NCI-H187 treated with DMSO at 0.1 percent for 48 hours (cell line): ENCODE results near the gene CLEC2L.

Experiments used
- DNase-seq: peaks from one replicate; lab custom pipeline; 2025; lab: John Stamatoyannopoulos, UW

Gene CLEC2L

DNA sequence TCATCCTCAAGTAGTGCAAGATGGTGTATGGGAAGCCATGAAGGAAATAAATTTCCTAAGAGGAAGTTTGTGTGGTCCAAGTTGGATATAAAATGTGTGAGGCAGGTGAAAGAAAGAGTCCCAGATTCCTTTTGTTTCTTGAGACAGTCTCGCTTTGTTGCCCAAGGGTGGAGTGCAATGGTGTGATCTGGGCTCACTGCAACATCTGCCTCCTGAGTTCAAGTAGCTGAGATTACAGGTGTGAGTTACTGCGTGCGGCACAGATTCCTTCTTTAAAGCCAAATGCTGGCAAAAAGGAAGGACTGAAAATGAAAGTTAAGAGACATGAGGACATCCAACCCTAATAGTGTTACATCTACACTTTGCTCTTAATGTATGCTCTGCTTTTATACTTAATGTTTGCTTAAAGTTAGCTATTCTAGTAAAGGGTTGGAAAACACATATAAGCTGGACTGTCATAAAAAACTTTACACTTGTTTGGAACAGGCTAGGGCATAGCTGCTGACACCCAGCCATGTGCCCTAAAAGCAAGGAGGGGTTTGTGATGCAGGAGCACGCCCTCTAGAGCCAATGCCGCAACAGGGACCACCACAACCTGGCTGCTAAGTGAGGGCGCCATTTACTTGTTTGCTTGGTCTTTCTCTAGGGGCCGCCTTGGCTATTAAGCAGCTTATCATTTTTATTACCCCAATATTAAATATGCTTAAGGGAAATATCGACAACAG, 34.5 kb downstream of the CLEC2L start:
- no peak for DNase-seq

DNA sequence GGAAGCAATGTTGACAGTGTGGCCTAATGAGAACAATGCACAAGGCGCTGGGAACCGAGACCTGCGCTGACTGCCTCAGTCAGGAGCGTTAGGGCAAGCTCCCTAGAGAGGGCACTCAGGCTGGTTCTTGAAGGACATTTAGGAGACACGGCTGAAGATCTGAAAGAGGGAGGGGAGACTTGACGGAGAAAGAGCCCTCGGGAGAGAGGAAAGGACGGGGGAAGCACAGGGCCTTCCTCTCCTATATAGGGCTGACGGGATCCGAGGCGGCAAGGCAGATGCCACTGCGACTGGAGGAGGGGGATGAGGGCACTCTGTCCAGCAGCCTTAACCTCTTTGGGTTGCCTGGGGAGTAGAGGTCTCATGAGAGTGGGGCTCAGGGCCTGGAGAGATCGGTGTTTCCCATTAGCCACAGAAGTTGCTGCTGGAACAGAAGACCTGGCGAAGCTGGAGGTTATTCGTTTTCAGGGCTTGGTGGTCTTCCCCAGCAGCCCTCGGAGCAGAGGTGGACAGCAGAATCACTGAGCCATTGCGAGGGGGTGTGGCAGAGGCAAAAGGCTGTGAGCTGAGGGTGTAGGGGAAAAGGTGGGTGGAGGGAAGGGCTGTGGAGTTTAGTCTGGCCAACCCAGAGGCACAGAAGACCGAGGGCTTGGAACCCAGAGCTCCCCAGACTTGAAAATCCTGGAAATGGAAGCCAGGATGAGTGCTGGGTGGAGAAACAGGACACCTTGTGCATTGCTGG, 36.0 kb downstream of the CLEC2L start:
- DNase-seq, result no peak

DNA sequence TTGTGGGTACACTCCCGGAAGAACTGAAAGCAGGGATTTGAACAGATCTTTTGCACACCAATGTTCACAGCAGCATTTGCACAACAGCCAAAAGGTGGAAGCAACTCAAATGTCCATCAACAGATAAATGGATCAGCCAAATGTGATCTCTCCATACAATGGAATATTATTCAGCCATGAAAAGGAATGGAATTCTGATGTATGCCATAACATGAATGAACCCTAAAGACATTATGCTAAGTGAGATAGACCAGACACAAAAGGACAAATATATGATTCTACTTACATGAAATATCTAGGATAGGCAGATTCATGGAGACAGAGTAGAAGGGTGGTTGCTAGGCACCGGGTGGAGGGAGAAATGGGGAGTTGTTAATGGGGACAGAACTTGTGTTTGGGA, 36.7 kb downstream of the CLEC2L start:
- no peak for DNase-seq

DNA sequence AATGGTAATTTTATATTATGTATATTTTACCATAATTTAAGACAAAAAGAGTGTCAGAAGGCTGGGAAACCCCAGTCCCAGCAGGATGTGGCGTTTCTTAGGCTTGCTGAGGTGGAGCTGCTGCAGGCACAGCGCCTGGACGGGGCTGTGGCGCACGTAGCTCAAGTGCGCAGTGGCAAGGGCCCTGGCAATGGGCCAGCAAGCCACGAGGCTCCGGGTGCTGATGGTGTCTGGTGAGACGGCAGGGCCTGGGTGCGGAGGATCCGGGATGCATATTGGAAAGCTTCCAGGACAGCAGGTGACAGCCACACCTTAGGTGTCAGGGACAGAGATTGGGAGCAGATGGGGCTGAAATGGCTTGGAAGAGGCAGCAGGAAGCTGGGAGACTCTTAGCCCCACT, 37.2 kb downstream of the CLEC2L start:
- DNase-seq, result peak; percentile 94

DNA sequence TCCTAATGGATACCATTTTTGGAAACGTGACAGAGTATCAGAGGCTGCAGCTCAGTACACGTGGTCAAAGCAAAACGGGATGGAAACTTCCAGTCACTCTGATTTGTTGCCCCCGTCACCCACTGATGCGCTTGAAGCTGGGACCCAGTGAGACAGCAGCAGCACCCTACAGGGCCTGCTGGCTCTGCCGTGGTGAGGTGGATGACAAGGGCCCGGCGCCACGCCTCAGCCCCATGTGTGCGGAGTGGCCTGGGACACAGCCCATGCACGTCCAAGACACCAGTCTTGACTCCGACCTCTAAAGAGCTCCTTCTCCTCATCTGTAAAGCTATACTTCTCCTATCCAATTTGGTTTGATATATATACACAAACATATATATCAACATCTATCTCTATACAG, 39.0 kb downstream of the CLEC2L start:
- DNase-seq, result no peak

DNA sequence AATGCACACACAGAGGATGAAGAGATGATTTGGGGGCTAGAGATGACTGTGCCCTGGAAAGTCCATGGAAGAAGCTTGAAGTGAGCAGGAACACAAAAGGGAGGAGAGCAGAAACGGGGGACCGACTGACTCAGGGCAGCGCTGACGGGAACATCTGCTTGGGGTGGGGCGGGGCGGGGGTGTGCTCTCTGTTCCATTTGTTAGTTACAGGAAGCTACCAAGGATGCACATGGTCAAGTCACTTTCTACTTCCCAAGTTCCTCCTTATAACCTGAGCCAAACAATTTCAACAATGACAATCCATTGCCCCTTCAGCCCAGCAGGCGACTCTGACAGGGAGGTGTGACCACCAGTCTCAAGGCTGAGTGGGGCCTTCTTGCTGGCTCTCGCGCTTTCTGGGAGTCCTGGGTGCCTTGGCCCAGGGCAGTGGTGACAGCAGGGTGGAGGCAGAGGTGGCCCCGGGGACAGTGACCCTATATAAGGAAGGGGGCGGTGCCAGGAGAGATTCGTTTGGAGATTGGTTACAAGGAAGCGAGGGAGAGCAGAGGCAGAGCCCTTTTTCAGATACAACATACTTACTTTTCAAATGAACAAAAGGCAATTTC, 39.6 kb downstream of the CLEC2L start:
- DNase-seq, result no peak

DNA sequence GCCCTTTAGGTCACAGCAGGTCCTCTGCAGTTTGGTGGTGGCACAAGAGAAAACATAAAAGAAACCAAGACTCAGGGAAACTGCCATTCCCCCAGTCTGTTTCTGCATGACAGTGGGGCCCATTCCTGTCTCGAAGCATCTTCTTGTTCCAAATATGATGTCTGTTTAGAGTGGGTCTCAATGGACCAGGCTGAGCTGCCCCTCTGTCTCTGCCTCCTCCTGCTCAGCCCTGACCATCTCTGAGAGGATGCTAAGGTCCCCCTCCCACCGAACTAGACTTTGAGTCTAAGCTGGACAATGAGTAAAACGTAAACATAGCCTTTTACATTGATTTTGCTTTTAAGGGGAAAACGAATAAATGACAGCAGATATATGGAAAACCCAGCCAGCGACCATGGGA, 40.4 kb downstream of the CLEC2L start:
- DNase-seq, result no peak

DNA sequence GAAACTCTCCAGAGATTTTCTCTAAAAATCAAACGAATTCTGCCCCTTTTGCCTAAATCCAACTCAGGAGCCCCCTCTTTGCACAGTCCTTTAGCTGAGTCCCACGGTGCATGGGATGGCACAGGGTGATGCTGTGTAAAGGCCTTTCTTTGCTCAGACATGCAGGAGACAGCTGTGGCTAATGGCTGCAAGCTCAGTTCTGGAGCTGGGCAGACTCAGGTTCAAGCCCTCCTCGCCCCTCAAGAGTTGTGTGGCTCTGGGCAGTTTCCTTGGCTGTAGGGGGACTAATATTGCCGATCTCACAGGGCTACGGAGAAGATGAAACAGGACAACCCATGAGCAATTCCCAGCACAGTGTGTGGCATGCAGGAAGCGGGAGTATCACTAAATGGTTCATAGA, 42.6 kb downstream of the CLEC2L start:
- no peak for DNase-seq

DNA sequence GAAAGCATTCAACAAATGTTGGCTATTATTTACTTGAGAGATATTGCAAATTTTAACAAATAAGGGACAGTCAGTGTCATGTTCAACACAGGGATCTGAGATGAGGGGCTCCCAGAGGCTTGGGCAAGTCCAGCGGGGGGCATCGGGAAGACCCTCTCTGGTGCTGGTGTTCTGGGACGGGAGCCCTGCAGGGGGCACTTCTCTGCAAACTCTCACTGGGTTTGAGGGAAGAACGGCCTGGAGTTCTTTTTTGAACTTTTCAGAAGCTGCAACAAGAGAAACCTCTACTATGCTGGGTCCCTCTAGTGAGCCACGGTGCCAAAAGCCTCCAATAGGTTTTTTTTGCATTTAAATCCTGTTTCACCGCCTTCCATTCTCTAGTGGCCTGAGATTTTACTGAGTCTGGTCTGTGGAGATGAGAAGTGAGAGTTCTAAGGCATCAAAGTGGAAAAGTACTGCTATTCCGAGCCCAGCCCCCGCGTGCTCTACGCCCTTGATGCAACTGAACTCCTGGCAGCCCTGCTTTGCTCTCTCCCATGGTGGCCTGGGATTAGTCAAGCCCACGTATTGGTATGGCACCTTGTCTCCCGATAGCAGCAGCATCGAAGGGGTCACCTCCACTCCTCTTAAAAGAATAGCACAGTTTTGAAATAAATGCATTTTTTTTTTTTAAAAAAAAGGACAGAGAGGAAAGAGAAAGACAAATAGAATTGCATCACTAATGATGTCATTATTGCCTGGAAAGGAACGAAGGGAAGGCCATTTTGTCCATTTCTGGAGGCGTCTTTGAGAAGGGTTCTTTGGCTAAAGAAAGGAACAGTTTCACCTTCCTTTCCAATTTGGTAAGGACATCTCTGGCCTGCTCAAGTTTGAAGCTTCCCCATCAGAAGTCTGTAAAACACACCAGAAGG, 43.5 kb downstream of the CLEC2L start:
- no peak for DNase-seq

DNA sequence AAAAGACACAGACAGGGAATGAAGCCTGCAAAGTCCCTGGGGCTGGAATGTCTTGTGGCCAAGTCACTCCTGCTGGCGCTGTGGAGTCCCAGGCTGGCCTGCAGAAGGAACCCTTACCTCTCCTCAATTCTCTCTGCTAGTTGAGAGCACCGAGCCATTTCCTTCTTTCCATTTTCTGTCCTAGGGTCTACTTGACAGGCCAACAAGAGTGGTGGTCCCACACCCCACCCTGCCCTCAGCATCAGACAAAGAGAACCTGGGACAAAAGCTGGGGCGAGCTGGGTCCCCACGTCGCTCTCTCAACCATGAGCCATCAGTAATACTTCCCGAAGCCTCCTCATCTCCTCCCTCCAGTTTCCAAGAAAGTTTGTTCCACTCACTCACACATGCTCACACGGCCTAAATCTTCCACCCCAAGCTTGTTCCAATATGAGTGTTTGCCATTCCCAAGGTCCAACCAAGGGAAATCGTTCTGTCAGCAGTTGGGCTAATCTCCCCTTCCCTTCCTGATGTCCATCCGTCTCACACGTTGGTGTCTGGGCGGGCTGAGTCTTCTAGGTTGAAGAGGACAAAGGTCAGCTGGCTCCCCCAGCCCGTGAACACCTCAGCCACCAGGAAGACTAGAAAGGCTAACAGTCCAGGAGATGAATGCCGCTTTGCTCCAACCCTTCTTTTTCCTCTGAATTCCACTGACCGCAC, 44.3 kb downstream of the CLEC2L start:
- DNase-seq, result no peak

DNA sequence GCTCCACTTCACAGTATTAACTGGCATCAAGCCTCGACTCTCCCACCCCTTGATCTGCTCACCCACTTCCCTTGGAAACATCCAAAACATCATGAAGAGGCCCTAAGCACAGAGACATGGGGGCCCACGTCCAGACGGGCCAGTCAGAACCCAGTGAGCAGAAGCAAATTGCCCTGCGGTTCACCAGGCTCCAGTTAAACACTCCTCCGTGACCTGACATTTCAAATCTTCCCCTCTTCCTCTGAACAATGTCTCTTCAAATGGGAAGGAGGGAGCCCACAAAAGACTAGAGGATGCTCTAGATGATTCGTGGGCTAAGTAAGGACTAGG, 44.8 kb downstream of the CLEC2L start:
- DNase-seq, result no peak

DNA sequence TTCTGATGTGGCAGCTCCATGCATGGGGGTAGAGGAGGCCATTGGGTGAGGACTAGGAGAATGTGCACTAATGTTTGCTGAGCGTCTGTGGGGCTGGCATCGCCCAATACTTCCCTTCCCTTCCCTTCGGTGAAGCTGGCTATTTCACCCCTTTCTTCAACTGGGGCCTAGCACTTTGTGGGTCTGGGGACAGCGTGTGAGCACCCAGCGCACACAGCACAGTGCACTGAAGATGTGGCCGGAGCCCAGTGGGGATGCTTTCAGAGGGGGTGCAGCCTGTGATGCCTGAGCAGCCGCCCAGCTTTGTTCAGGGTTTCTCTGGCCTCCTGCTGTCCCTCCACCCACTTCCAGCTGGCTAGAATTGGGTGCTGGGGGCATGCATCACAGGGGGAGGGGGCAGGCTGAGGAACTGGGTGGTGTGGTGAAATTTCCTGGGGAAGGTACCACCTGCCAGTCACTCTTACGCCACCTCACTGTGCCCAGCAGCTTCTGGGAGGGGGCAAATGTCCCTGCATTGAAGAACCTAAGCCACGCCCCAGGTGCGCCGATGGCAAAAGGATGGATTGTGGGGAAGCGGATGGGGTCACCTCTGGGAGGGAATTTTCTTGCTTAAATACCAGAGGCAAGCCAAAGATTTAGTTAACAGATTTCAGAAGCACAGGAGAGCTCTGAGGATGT, 45.5 kb downstream of the CLEC2L start:
- DNase-seq, result no peak

DNA sequence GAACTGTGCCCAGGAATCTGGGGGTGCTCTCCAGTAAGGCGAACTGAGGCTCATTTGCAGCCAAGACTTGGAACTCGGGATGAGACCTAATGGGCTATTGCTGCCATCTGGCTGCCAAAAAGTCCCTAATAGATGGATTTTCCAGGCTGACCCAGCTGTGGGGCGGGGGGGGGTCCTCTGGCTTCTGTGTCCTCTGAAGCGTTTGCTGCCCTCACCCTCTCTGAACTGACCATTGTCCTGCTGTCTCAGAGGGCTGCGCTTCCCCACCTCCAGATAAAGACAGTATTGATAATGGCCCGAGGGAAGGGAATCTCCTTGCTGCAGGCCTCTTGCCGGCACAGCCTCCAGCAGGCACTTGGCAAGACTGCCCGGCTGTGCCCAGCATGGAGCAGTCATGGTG, 46.6 kb downstream of the CLEC2L start:
- no peak for DNase-seq

DNA sequence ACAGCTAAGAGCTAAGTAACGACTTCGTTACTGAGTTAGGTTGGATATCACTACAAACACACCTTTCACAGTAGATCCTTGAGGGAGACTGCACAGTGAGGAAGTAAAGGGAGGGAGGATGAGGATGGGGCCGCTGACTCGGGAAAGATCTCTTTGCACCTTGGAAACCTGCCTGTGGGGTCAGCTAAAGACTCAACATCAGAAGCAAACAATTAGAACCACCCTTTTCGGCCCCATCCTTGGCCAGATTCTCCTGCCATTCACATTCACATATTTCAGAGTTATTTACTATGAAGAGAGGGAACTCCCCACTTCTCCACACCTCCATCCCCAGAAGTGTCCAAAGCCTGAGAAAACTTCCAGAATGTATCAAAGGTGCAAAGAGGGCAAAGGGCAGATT, 47.1 kb downstream of the CLEC2L start:
- no peak for DNase-seq

DNA sequence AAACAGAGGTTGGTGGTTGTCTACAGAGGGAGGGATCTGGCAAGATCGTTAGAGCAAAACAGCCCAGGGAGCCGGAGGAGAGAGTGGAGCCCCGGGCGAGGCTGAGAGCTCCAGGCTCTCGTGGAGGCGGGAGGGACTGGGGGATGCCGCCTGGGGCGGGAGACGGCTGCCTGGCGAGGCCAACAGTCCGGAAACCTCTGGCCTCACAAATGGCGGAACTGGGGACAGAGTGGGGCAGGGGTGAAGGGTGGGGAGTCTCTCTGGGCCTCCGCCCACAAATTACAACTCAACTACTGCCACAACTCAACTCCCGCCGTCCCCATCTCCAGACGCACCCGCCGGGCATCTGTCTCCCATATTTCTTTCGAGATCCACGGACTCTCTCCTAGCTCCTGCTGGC, 47.7 kb downstream of the CLEC2L start:
- DNase-seq, result no peak

DNA sequence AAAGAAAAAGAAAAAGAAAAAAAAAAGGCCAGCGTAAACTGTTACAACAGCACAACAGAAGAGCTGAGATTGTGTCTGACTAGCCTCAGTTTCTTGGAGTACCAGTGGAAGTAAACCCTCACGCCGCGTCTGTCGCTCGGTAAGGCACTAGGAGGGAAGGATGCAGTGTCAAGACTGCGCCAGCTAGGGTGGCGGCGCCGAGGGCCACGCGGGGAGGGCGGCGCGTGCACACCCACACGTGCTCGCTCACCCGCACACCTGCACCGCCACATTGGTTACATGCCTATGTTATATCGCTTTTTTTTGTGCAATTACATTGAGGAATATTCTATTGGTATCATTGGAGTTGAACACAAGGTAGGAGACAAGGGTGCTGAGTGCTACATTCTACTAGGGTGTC, 48.2 kb downstream of the CLEC2L start:
- DNase-seq, result no peak

DNA sequence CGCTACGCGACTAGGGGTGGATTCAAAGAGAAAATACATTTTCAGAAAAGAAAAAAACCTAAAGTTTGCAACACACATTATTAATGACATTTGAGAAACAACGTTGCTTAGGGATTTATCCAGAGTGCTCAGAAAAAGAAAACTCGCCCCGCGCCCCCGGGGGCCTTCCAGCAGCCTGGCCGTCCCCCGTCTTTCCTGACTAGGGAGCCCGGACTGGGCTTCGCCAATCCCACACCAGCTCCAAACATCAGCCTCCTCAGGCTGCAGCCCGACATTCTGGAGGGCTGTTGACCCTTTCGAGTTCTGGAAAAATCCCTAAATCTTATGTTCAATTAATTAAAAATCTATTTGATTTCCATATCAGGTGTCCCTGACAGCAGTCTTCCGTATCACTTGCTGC, 48.6 kb downstream of the CLEC2L start:
- no peak for DNase-seq

DNA sequence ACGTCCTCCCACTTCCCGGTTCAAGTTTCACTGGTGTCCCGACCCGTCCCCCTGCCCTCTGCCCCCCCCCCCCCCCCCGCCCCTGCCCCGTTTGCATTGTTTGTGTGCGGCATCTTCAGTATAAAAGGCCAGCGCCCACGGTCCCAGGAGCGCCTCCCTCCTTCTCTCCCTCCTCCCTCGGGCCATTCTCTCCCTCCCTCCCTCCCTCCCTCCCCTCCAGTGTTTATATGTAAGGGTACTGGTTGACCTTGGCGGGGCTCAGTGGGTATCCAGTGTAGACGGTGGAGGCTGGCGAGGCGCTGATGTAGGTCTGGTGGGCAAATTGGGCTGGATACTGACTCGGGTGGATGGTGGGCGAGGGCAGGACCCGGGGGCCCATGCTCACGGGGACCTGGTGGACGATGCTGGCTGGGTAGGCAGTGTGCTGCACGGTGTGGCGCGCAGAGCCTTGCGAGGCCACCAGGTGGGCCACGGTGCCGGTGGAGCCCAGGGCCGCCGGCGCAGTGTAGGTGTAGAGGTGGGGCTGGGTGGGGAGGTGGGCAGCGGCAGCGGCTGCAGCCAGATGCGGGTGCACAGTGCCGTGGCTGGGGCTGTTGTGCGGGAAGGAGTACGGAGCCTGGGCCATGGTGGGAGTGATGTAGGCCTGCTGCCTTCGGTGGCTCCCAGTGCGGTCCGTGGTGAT, 49.4 kb downstream of the CLEC2L start:
- DNase-seq, result no peak

DNA sequence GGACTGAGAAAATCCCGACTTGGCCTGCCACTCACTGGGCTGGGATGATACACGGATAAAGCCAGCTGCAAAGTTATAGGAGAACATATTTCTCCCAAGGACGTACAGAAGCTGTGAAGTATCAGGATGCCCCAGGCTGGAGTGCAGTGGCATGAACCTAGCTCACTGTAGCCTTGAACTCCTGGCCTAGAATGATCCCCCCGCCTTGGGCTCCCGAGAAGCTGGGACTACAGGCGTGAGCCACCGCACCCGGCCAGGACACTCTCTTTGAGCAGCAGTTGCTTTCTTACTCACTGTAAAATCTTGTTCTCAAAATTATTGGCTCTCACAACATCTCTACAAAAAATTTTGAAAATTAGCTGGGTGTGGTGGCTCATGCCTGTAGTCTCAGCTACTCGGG, 50.4 kb downstream of the CLEC2L start:
- no peak for DNase-seq

DNA sequence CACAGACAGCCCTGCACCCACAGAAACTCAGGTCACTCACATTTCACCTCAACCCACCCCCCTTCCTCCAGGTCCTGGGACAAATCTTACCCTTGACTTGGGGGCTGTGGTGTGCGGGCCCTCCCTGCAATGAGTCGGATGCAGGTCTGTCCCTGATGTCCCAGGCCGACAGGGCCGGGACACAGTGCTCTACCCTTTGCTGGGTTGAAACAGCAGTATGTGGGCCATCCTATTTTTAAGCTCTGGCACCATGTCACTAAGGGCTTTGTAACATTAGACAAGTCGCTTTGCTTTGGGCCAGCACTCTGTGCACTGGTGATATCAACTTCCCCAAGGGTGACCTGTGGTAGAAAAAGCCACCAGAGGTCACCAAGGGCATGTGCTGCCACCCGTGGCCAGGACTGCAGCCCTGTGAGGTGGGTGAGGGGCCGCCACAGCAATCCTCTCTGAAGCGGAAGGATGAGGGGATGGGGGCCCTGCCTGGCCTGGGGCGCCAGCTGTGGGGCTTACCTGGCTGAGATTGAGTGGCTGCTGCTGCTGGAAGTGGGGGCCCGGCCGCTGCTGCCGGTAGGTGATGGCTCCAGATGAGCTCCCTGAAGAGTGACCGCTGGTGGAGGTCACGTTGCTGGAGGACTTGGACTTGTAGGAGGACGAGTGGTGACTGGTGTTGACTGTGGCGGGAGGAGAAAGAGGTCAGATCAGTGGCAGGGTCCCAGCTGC, 51.3 kb downstream of the CLEC2L start:
- DNase-seq, result no peak
